Frontal cortex (tissue), 4 donors: Measurements from ENCODE around the gene ASB14. TPM values are rescaled to one million over a fixed set of nuclear protein-coding genes. Genes with fewer than 3 reads are reported as not detected.
"Not testable (repeated sequence)": the region's sequence is repeated elsewhere in the genome, so short reads cannot be mapped to it uniquely, and the experiment has no call there.

Experiments used
- DNase-seq, 2 donors: peaks; one replicate each; pipeline ENCODE4 v3.0.0; 2012; ENCODE audit warnings: low spot score in 2 of 2
- FAIRE-seq: peaks from 2 replicates; lab custom pipeline; 2012; peaks lifted over from hg19 to GRCh38; lab: Jason Lieb, UNC
- total RNA-seq: library from RNA; depleted of rRNA; stranded (reverse); fragments of >200 nt; gene quantifications from one replicate; pipeline ENCODE4 v1.2.3, GENCODE V29; 2014
- donor health status: control.
- donor health status: control.
- donor health status: control.

Gene ASB14
- total RNA-seq = under 0.01 TPM

- FAIRE-seq = no peak
- DNase-seq = no peak
These were observed at the start of gene ASB14 for GRCh38 chr3:57292159-57292896. ASB14 (minus strand) TSS chr3:57292685; CDS start chr3:57292033, 652 bp downstream.

GRCh38 chr3:57339071-57339642, 46.7 kb upstream of the ASB14 start:
- DNase-seq, FAIRE-seq: not testable (repeated sequence)

GRCh38 chr3:57338272-57339070, 46.0 kb upstream of the ASB14 start:
- DNase-seq, FAIRE-seq: not testable (repeated sequence)

- no peak for DNase-seq
- no peak for FAIRE-seq
These were observed 42.9 kb upstream of the ASB14 start for GRCh38 chr3:57335283-57335938.

- DNase-seq (no peak), FAIRE-seq (no peak)
These were observed 38.7 kb upstream of the ASB14 start for GRCh38 chr3:57331078-57331610.

- not testable (repeated sequence) for FAIRE-seq, DNase-seq
These were observed 34.0 kb upstream of the ASB14 start for GRCh38 chr3:57326498-57326897.

GRCh38 chr3:57314204-57314603, 21.7 kb upstream of the ASB14 start:
- FAIRE-seq (no peak), DNase-seq (no peak)

- no peak for DNase-seq
- FAIRE-seq = no peak
These were observed 17.4 kb upstream of the ASB14 start for GRCh38 chr3:57309769-57310360.

- not testable (repeated sequence) for FAIRE-seq, DNase-seq
These were observed 11.0 kb upstream of the ASB14 start for GRCh38 chr3:57303520-57303919.

GRCh38 chr3:57298041-57298440, 5.6 kb upstream of the ASB14 start:
- DNase-seq (no peak), FAIRE-seq (no peak)

GRCh38 chr3:57292897-57293526, 527 bp upstream of the ASB14 start:
- no peak for DNase-seq
- FAIRE-seq = no peak

- FAIRE-seq (no peak), DNase-seq (no peak)
These were observed 4.1 kb downstream of the ASB14 start for GRCh38 chr3:57288403-57288802.

GRCh38 chr3:57287205-57287604, 5.3 kb downstream of the ASB14 start:
- FAIRE-seq = no peak

GRCh38 chr3:57283334-57283733, 9.2 kb downstream of the ASB14 start:
- FAIRE-seq (no peak), DNase-seq (no peak)

More at GRCh38 chr3:57287205-57287604, 5.3 kb downstream of the ASB14 start:
- no peak for DNase-seq

- DNase-seq (no peak), FAIRE-seq (no peak)
These were observed 10.8 kb downstream of the ASB14 start for GRCh38 chr3:57281715-57282114.

GRCh38 chr3:57279685-57280084, 12.8 kb downstream of the ASB14 start:
- DNase-seq (no peak), FAIRE-seq (no peak)

- no peak for DNase-seq
- FAIRE-seq = no peak
These were observed 14.2 kb downstream of the ASB14 start for GRCh38 chr3:57278237-57278636.

GRCh38 chr3:57275393-57275792, 17.1 kb downstream of the ASB14 start:
- FAIRE-seq (no peak), DNase-seq (no peak)

GRCh38 chr3:57274845-57275244, 17.6 kb downstream of the ASB14 start:
- DNase-seq (no peak), FAIRE-seq (no peak)
